Peyer's patch (tissue), 4 donors: Measurements from ENCODE around the gene TAC4. TPM values are rescaled to one million over a fixed set of nuclear protein-coding genes. Genes with fewer than 3 reads are reported as not detected.

Source experiments
- DNase-seq, 3 donors: peaks; one replicate each; pipeline ENCODE4 v3.0.0-alpha.2; 2017 to 2019
- H3K27ac ChIP-seq, 4 donors: fragments of 200-600 bp; sonication (generic); one replicate each; pipeline ENCODE4 v1.5.1; 2016 to 2019
- H3K27me3 ChIP-seq, 2 donors: fragments of 200-600 bp; sonication (generic); one replicate each; pipeline ENCODE4 v1.5.1; 2019
- H3K36me3 ChIP-seq, 3 donors: fragments of 200-600 bp; sonication (generic); one replicate each; pipeline ENCODE4 v1.5.1; 2016 to 2019
- H3K4me1 ChIP-seq, 4 donors: fragments of 200-600 bp; sonication (generic); one replicate each; pipeline ENCODE4 v1.5.1; 2016 to 2019
- H3K4me3 ChIP-seq, 4 donors: fragments of 200-600 bp; sonication (generic); 1 replicate in 3 of 4; 2 replicates in 1 of 4; pipeline ENCODE4 v1.5.1; 2016 to 2019; ENCODE audit warnings: mild to moderate bottlenecking in 1 of 4
- H3K9me3 ChIP-seq, 4 donors: fragments of 200-600 bp; sonication (generic); one replicate each; pipeline ENCODE4 v1.5.1; 2016 to 2019; ENCODE audit warnings: mild to moderate bottlenecking in 1 of 4
- CTCF ChIP-seq, 6 experiments: fragments of 450-650 bp in 4 of 6; fragments of 200-600 bp in 2 of 6; sonication (generic) in 1 of 6; IDR thresholded peaks; one replicate each; pipeline ENCODE4 v1.5.1; 2017 to 2019; ENCODE audit warnings: antibody characterized with exemption in 6 of 6, mild to moderate bottlenecking in 3 of 6, moderate library complexity in 1 of 6
- POLR2A ChIP-seq, 2 donors: fragments of 450-650 bp; IDR thresholded peaks; one replicate each; pipeline ENCODE4 v1.5.1; 2017; ENCODE audit warnings: antibody characterized with exemption in 2 of 2, mild to moderate bottlenecking in 2 of 2, moderate library complexity in 2 of 2
- total RNA-seq, 4 donors: library from RNA; depleted of rRNA; stranded (reverse); fragments of >200 nt; gene quantifications; one replicate each; pipeline ENCODE4 v1.1.0, GENCODE V29; 2016

The TAC4 gene
- total RNA-seq, 4 donors from 2014 or later: not detected

GRCh38 chr17:49880291-49881053 is 32.6 kb upstream of the TAC4 start:
- Histone ChIP-seq H3K27ac (no peak overlapping the region), H3K36me3 (no peaks in the 10 kb centered on the region), H3K27me3 (peaks cover 0 to 11% of the 10 kb centered on the region in 2 donors), H3K4me1 (peaks cover 0 to 6% (median 3%) of the 10 kb centered on the region in 4 donors), H3K4me3 (no peak overlapping the region), H3K9me3 (no peaks in the 10 kb centered on the region)
- DNase-seq: peak; percentile 53 to 83 (median 82)
- TF ChIP-seq POLR2A (IDR thresholded peaks at IDR 0.05) (no peak), CTCF (IDR thresholded peaks at IDR 0.05) (peak; percentile 80 to 96 (median 88))

DNA sequence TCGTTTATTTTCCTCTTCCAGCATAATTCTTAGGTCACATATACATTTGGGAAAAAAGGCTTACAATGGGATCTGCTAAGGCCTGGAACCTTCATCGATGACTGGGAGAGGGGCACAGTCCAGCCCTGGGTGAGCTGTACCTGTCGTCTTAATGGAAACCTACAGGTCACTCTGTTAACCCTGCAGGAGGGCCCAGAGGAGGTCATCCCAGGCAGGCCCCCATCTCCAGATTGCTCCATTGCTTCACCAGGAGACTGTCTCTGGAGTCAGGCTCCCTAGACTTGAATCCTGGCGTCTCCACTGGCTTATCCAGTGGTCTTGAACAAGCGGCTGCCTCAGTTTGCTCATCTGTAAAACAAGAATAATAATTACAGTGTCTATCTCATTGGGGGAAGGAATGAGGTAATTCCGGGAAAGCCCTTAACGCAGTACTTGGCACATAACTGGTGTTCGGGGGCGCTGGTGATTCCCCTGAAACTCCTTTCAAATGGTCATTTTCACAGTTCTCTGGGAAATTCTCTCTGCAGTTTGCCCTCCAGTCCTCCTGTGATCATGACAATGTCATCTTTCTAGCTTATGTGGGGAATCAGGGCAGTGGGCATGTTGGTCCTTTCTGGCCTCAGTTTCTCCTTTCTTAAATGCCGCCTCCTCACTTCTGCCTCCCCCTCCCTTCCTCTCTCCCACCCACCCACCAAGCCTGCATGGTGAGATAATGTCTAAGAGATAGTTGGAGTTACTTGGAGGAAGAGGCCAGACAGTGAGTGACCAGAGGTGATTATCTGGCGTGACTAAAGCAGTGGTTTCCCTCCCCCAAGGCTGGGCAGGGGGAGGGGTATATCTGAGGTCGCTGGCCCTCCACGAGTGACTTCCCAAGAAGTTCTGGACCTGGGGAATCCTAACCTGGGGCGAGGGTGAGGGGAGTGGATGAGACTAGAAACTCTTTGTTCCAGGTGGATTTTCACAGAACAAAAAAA is 31.3 kb upstream of the TAC4 start:
- TF ChIP-seq POLR2A (IDR thresholded peaks at IDR 0.05): no peak
- no peak for TF ChIP-seq CTCF (IDR thresholded peaks at IDR 0.05)
- no peak for DNase-seq
- H3K36me3 ChIP-seq: no peaks in the 10 kb centered on the region
- peaks cover 0 to 6% (median 3%) of the 10 kb centered on the region in 4 donors for H3K4me1 ChIP-seq
- H3K27ac ChIP-seq: no peak overlapping the region
- no peak overlapping the region for H3K4me3 ChIP-seq
- H3K27me3 ChIP-seq: peaks cover 0 to 11% of the 10 kb centered on the region in 2 donors
- no peaks in the 10 kb centered on the region for H3K9me3 ChIP-seq

DNA sequence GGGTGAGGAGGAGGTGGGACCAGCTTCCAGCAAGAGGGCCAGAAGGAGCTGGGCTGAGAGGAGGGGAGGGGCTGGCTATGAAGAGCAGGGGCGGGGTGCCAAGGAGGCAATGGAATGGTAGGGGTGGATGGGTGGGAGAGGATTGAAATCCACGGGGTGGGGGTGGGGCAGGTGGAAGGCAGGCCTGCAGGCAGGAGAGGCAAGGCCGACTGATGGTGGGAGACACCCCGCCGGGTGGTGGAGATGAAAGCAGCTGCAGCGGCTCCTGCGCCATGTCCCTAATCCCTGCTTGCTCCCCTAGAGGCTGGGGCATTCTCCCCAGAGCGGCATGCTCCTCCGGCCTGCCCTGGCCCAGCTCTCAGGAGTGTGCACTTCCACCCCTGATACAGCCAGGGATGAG is 27.8 kb upstream of the TAC4 start:
- H3K4me1 ChIP-seq: peaks cover 0 to 5% (median 2%) of the 10 kb centered on the region in 4 donors
- no peak for TF ChIP-seq CTCF (IDR thresholded peaks at IDR 0.05)
- TF ChIP-seq POLR2A (IDR thresholded peaks at IDR 0.05): no peak
- peaks cover 0 to under 1% of the 10 kb centered on the region in 2 donors for H3K27me3 ChIP-seq
- no peaks in the 10 kb centered on the region for H3K9me3 ChIP-seq
- H3K27ac ChIP-seq: no peak overlapping the region
- DNase-seq: no peak
- H3K4me3 ChIP-seq: no peak overlapping the region
- no peaks in the 10 kb centered on the region for H3K36me3 ChIP-seq

GRCh38 chr17:49874911-49875310 is 27.0 kb upstream of the TAC4 start:
- Histone ChIP-seq H3K36me3 (no peaks in the 10 kb centered on the region), H3K27ac (no peak overlapping the region), H3K4me3 (no peak overlapping the region), H3K9me3 (no peaks in the 10 kb centered on the region), H3K27me3 (no peaks in the 10 kb centered on the region), H3K4me1 (no peaks in the 10 kb centered on the region)
- no peak for TF ChIP-seq POLR2A (IDR thresholded peaks at IDR 0.05)
- no peak for TF ChIP-seq CTCF (IDR thresholded peaks at IDR 0.05)
- no peak for DNase-seq

- Histone ChIP-seq H3K9me3 (no peaks in the 10 kb centered on the region), H3K36me3 (no peaks in the 10 kb centered on the region), H3K27ac (no peak overlapping the region), H3K4me1 (no peaks in the 10 kb centered on the region), H3K4me3 (no peak overlapping the region), H3K27me3 (no peaks in the 10 kb centered on the region)
- DNase-seq: no peak
- no peak for TF ChIP-seq POLR2A (IDR thresholded peaks at IDR 0.05)
- TF ChIP-seq CTCF (IDR thresholded peaks at IDR 0.05): no peak
These were observed 26.1 kb upstream of the TAC4 start for GRCh38 chr17:49873926-49874325.
